ENCODE measurements around the gene STXBP2.

The STXBP2 gene

GRCh38 chr19:7636691-7637373 lies at the start of gene STXBP2:
STXBP2 (plus strand) TSS chr19:7637110; CDS start chr19:7637150, 40 bp downstream.
- DNase-seq: no peak

DNA sequence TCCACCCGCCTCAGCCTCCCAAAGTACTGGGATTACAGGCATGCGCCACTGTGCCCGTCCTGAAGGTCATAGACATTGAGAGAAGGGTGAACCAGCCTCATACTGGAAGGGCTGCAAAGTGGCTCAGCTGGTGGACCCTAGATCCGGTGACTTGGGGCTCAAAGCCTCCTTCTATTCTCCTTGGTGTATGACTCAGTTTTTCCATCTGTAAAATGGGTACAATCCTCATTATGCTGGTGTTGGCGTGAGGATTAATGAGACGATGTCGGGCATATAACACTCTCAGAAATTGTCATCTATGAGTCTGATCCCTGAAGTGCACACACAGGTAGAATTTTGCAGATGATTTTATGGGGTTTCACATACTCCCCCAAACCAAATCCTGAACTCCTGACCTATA lies 47.1 kb upstream of the STXBP2 start:
- DNase-seq: no peak

- DNase-seq: no peak
Observed at GRCh38 chr19:7590256-7590655, 46.7 kb upstream of the STXBP2 start.

- no peak for DNase-seq
Observed at GRCh38 chr19:7595466-7596133, 41.3 kb upstream of the STXBP2 start, which contains the start of gene CAMSAP3. CAMSAP3 (plus strand) TSS chr19:7595863; CDS start chr19:7596003, 140 bp downstream.

DNA sequence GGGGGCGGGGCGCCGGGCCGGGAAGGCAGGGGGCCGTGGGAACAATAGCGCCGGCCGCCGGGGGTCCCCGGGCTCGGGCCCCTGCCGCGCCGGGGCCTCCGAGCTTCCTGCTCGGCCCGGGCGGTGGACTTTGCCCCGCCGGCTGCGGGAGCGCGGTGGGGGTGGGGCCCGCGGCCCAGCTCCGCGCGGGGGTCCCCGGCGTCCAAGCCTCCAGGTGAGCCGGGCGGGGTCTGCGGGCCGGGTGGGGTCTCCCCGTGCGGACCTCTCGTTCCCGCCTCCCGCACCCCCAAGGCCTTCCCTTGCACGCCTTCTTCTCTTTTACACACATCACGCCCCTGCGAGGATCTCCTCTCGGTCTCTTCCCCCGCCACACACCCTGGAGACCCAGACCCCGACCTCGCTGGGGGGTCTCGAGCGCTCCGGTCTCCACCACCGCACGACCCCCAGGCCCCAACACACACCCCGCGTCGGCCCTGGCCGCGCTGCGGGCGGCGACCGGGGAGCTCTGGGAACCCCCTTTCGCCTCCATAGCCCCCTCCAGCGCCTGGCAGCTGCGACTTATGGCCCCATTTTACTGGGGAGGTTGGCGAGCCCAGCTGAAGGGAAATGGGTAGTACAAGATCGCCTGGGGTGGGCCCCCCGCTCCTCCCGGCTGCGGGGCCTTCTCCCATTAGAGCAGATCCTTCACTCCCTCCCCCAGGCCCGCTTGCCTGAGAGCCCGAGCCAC lies 40.5 kb upstream of the STXBP2 start:
- no peak for DNase-seq

- DNase-seq: no peak
Observed at GRCh38 chr19:7597689-7598088, 39.2 kb upstream of the STXBP2 start.

- no peak for DNase-seq
Observed at GRCh38 chr19:7598180-7598579, 38.7 kb upstream of the STXBP2 start.

DNA sequence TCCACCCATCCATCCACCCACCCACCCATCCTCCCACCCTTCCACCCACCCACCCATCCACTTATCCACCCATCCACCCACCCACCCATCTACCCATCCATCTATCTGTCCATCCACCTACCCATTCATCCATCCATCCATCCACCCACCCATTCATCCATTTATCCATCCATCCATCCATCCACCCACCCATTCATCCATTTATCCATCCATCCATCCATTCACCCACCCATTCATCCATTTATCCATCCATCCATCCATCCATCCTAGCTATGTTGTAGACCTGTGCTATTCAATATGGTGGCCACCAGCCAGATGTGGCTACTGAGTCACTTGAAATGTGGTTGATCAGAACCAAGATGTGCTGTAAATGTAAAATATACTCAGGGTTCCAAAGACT lies 36.2 kb upstream of the STXBP2 start:
- no peak for DNase-seq

DNA sequence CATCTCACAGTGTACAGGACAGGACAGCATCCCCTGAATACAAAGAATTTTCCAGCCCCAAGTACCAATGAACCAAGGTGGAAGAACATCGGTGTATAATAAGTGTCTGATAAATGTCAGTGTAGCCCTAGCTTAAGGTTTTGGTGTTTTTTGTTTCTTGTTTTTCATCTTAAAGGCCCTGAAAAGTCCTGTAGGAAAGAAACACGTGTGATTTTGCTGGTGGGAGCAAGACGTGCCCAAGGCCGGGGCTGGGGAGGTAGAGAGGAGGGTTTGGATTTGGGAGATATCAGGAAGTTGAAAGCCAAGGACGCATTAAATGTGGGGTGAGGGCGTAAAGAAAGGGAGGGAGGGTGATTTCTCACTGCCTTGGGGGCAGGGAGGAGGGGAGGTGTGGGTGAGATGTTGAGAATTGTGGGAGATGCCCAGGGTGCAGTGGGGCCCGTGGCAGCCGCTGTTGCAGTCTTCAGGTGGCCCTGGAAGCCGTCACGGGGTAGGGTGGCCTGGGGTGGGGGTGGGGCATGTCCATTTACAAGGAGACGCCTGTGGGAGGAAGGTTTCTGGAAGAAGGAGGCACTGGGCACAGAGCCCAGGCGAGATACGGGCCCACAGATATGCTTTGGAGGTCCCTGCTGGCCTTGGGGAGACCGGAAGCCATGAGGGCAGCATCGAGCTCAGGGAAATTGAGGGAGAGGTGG lies 34.5 kb upstream of the STXBP2 start:
- DNase-seq: no peak

- no peak for DNase-seq
Observed at GRCh38 chr19:7602935-7603497, 33.9 kb upstream of the STXBP2 start.

GRCh38 chr19:7603919-7604318 lies 33.0 kb upstream of the STXBP2 start:
- DNase-seq: no peak

DNA sequence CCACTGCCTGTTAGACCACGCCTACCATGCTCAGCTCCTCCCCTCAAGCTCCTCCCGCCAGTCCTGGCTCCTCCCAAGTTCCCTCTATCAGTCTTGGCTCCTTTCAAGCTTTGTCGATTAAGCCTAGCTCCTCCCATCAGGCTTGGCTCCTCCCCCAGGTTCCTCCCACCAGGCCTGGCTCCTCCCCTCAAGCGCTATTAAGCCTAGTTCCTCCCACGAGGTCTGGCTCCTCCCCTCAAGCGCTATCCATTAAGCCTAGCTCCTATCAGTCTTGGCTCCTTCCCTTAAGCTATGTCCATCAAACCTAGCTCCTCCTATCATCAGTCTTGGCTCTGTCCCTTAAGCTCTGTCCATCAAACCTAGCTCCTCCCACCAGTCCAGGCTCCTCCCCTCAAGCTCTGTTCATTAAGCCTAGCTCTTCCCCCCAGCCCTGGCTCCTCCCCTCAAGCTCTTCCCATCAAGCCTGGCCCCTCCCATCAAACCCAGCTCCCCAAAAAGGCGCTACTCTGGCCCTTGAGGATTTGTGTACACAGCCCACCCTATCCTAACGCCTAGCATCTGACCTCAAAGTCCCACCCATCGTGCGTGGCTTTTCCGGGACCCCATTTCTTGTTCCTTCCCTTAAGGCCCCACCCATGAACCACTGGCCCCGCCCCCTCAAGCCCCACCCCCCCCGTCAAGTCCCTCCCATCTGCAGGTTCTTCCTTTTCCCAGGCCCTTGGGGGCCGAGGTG lies 31.3 kb upstream of the STXBP2 start:
- DNase-seq: no peak

DNA sequence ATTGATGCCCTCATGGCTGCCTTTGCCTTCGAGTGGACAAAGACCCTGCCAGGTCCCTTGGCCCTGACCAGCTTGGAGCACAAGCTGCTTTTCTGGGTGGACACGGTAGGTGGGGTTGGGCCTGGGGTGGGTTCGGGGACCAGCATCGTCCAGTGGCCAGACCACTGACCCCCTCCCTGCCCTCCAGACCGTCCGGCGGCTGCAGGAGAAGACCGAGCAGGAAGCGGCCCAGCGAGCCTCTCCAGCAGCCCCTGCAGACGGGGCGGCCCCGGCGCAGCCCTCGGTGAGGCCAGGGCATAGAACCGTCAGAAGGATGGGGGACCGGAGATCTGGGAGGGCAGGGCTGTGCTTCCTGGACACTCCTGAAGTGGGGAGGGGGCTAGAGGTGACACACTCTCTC lies 30.6 kb upstream of the STXBP2 start:
- DNase-seq: no peak

DNA sequence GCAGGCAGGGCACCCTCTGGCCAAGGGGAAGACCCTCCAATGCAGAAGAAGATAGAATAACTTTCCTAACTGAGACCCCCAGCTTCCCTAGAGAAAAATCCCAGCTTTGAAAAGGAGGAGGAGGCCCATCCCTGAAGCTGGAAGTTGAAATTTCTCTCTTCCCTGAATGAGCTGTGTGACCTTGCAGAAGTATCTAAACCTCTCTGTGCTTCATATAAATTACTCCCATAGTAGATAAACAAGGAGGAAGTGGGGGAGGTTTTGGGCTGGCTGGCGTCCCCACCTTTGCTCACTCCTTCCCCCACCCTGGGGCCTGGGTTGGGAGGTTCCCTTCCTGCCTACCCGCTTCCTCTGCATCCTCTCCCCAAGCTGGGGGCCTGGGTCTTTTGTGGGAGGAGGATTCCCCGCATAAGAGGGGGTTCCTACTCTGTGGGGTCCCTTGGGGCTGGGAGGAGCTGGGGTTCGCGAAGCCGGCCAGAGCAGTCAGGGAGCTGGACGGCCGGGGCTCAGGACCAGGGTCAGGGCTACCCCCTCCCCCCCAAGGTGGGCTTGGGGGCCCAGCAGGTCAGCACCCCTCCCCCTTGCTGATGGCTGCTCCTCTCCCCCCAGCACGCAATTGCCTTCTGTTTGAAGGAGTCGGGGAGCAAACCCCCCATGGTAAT lies 29.6 kb upstream of the STXBP2 start:
- DNase-seq: no peak

DNA sequence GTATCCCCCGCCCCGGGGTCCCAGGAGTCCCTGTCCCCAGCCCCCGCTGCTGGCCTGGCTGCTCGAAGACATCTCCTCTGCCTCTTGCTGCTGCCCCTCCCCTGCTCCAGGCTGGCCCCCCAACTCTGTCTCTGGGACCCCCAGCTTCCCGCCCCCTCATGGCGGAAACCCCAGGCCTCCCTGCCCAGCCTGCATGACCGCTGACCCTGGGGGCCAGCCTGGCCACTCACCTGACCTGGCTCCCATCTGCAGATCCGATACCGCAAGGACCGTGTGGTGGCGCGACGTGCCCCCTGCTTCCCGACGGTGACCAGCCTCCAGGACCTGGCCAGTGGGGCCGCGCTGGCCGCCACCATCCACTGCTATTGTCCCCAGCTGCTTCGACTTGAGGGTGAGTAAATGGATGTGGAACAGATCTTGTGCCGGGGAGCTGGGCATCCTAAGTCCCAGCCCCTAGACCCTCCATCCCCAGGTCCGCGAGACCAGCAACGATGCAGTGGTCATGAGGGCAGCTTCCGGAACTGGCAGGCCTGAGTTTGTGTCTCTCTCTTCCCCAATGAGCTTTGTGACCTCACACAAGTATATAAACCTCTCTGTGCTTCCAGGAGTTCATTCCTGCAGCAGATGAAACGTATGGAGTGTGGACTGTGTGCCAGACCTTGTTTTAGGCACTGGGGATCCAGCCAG lies 28.9 kb upstream of the STXBP2 start:
- DNase-seq: no peak

DNA sequence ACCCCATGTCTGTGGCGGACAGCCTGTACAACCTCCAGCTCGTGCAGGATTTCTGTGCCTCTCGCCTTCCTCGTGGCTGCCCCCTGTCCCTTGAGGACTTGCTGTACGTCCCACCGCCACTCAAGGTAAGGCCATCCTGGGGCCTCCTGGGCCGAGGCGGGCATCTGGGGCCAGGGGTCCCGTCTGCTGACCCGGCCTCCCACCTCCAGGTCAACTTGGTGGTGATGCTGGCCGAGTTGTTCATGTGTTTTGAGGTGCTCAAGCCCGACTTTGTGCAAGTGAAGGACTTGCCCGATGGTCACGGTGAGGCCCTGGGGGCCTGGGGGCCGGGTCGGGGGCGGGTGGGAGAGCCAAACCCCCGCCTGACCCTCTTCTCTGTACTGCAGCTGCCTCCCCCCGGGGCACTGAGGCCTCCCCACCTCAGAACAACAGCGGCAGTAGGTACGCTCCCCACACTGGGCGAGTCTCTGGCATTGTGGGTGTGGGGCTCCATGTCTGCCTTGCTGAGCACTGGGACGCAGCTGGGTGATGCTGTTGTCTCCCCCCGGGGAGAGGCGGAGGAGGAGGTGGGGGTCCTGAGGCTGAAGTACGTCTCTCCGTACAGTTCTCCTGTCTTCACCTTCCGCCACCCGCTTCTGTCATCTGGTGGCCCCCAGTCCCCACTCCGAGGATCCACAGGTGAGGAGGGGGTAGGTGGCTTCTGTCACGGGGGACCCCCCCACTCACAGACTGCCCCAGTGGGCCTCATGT lies 26.2 kb upstream of the STXBP2 start:
- no peak for DNase-seq

GRCh38 chr19:7611541-7612279 lies 25.2 kb upstream of the STXBP2 start:
- no peak for DNase-seq

- DNase-seq: no peak
Observed at GRCh38 chr19:7612282-7613274, 24.3 kb upstream of the STXBP2 start.

Measured in NCI-H187 treated with DMSO at 0.1 percent for 48 hours (cell line).